ENCODE measurements around the gene PON3. TPM values are rescaled to one million over a fixed set of nuclear protein-coding genes. Genes with fewer than 3 reads are reported as not detected.

The PON3 gene
- total and polyA plus RNA-seq, 2 of the 8 experiments (the other 6 are each of a cell fraction or from before 2014, with no cell fraction given): not detected

DNA sequence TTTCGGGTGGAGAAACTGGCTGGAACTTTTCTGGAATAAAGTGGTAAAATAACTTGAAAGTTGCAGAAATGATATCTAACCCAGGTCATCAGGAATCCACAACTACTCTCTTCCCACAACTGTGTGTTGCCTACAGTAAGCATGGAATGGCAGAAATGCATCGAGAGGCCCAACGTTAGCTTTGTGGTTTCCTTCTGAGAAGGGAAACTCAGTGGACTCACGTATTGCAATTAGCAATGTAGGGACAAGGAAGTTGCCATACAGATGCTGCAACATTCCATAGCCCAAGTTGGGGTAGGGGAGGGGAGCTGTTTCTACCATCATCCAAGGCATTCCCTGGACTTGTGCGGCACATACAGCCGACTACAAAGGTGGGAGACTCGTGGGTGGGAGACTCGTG, 73.8 kb downstream of the PON3 start:
- POLR2A ChIA-PET (ENCODE audit: partially characterized antibody): no interaction called here
- Histone ChIP-seq H3K36me3 (ENCODE audit: control insufficient read depth in 2 of 4, insufficient read depth in 4 of 4, low read length in 3 of 4) (no peaks in the 10 kb centered on the region), H3K18ac (ENCODE audit: extremely low read depth, low read length) (no peak overlapping the region), H2BK20ac (ENCODE audit: low read length) (no peak overlapping the region), H3K4me2 (ENCODE audit: insufficient read depth in 1 of 2, low read depth in 2 of 2, low read length in 2 of 2) (no peak overlapping the region), H3K79me1 (ENCODE audit: low read depth, low read length) (no peaks in the 10 kb centered on the region), H3K27me3 (replicated peaks in 1 of 4; ENCODE audit: control insufficient read depth in 3 of 4, extremely low read depth in 1 of 4, insufficient read depth in 3 of 4, low read length in 3 of 4) (no peaks in the 10 kb centered on the region; a peak in 1 of 7 replicates), H4K20me1 (replicated peaks in 1 of 2; ENCODE audit: control insufficient read depth in 1 of 2, insufficient read depth in 2 of 2, low read length in 2 of 2) (no peaks in the 10 kb centered on the region), H3K23me2 (ENCODE audit: low read depth, low read length) (no peaks in the 10 kb centered on the region), H4K8ac (ENCODE audit: extremely low read depth, insufficient read depth, low read length) (no peak overlapping the region), H3K4me1 (replicated peaks in 1 of 4; ENCODE audit: control insufficient read depth in 3 of 4, insufficient read depth in 4 of 4, low read length in 3 of 4) (peaks cover 0 to 7% (median 1%) of the 10 kb centered on the region in 4 experiments; a peak in 2 of 7 replicates), H3K4me3 (ENCODE audit: extremely low read depth in 1 of 4, insufficient read depth in 2 of 4, low read depth in 3 of 4, low read length in 4 of 4) (no peak overlapping the region), H3K14ac (ENCODE audit: insufficient read length) (no peak overlapping the region), H3K79me2 (ENCODE audit: control insufficient read depth in 1 of 2, insufficient read depth in 2 of 2, low read length in 2 of 2) (no peaks in the 10 kb centered on the region), H3K9me3 (ENCODE audit: insufficient read depth in 2 of 2, low read depth in 1 of 2, low read length in 1 of 2) (no peaks in the 10 kb centered on the region), H2BK15ac (ENCODE audit: low read length) (no peak overlapping the region), H3K56ac (replicated peaks; ENCODE audit: insufficient read length, low read depth, low read length) (no peak overlapping the region), H3K4ac (replicated peaks; ENCODE audit: insufficient read length, low read depth, low read length) (no peak overlapping the region), H2BK5ac (ENCODE audit: low read depth, low read length) (no peak overlapping the region), H2BK12ac (ENCODE audit: low read depth, low read length) (no peak overlapping the region), H2AK5ac (ENCODE audit: low read depth, low read length) (no peak overlapping the region), H4K91ac (replicated peaks; ENCODE audit: insufficient read length, low read length) (no peak overlapping the region), H2BK120ac (replicated peaks; ENCODE audit: low read depth, low read length) (no peak overlapping the region), H3K9ac (replicated peaks in 1 of 4; ENCODE audit: extremely low read depth in 1 of 4, low read depth in 3 of 4, low read length in 3 of 4) (no peak overlapping the region), H4K5ac (ENCODE audit: insufficient read length, low read depth, low read length) (no peak overlapping the region), H3K23ac (ENCODE audit: insufficient read length) (no peak overlapping the region), H3K27ac (ENCODE audit: low read depth, low read length) (no peak overlapping the region), H2AFZ (ENCODE audit: low read length) (no peak overlapping the region)
- CTCF ChIA-PET (ENCODE audit: partially characterized antibody): no interaction called here
- no peak for FAIRE-seq
- 81% methylated on average over 8 of the region's 8 CpGs; no CpG with 5 or more reads in 1 of the 2 experiments for WGBS, 2 experiments (ENCODE audit: extremely low coverage in 1 of 2, insufficient coverage in 1 of 2, insufficient read length in 1 of 2, insufficient replicate concordance in 2 of 2, low coverage in 1 of 2, low lambda C conversion rate in 2 of 2, missing lambda C conversion rate in 1 of 2)
- DNase-seq (ENCODE audit: low read depth in 1 of 2, low spot score in 2 of 2): no peak
- TF ChIP-seq MAFK (IDR thresholded peaks at IDR 0.05; ENCODE audit: low read depth, low read length) (no peak), GABPA (IDR thresholded peaks at IDR 0.05; ENCODE audit: borderline replicate concordance, insufficient read depth, low read length) (no peak), SIRT6 (IDR thresholded peaks at IDR 0.05; ENCODE audit: low read length) (no peak), KDM1A (IDR thresholded peaks at IDR 0.05; ENCODE audit: borderline replicate concordance, low read length) (no peak), POLR2A (IDR thresholded peaks at IDR 0.05; ENCODE audit: control extremely low read depth in 1 of 2, low read depth in 2 of 2, low read length in 2 of 2) (no peak), TEAD4 (IDR thresholded peaks at IDR 0.05; ENCODE audit: low read depth, low read length) (no peak), SP1 (IDR thresholded peaks at IDR 0.05; ENCODE audit: low read depth, low read length) (no peak), CTCF (IDR thresholded peaks at IDR 0.05; ENCODE audit: control extremely low read depth in 1 of 3, insufficient read depth in 1 of 3, low read depth in 1 of 3, low read length in 3 of 3) (no peak), NRF1 (IDR thresholded peaks at IDR 0.05; ENCODE audit: low read depth, low read length) (no peak), TAF1 (IDR thresholded peaks at IDR 0.05; ENCODE audit: low read depth, low read length) (no peak), BCL11A (IDR thresholded peaks at IDR 0.05; ENCODE audit: low read depth in 2 of 2, low read length in 2 of 2) (no peak), SRF (IDR thresholded peaks at IDR 0.05; ENCODE audit: low read depth, low read length) (no peak), RAD21 (IDR thresholded peaks at IDR 0.05 in 1 of 2, conservative IDR thresholded peaks at IDR 0.05 in 1 of 2; ENCODE audit: low read depth in 2 of 2, low read length in 2 of 2) (no peak)
